Stimulated activated CD8-positive, alpha-beta memory T cell treated with anti-CD3 and anti-CD28 coated beads, Interleukin-7, amount 100 ng/mL, for 1 hour (primary cell): ENCODE data around the gene FECH.
"Not testable (repeated sequence)": the region's sequence is repeated elsewhere in the genome, so short reads cannot be mapped to it uniquely, and the experiment has no call there.

ENCODE experiments used
- DNase-seq, 2 donors: peaks; one replicate each; pipeline ENCODE4 v3.0.0-alpha.2; 2020; ENCODE audit warnings: low read depth in 2 of 2

The FECH gene, protein sequence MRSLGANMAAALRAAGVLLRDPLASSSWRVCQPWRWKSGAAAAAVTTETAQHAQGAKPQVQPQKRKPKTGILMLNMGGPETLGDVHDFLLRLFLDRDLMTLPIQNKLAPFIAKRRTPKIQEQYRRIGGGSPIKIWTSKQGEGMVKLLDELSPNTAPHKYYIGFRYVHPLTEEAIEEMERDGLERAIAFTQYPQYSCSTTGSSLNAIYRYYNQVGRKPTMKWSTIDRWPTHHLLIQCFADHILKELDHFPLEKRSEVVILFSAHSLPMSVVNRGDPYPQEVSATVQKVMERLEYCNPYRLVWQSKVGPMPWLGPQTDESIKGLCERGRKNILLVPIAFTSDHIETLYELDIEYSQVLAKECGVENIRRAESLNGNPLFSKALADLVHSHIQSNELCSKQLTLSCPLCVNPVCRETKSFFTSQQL

GRCh38 chr18:57586251-57587049 lies at the start of gene FECH:
FECH (minus strand) TSS chr18:57586702; CDS start chr18:57586620, 82 bp downstream.
- peak; percentile 27 to 39 for DNase-seq

GRCh38 chr18:57635003-57635822 lies 48.7 kb upstream of the FECH start:
- no peak for DNase-seq

GRCh38 chr18:57631697-57632096 lies 45.2 kb upstream of the FECH start:
- DNase-seq, result no peak

DNA sequence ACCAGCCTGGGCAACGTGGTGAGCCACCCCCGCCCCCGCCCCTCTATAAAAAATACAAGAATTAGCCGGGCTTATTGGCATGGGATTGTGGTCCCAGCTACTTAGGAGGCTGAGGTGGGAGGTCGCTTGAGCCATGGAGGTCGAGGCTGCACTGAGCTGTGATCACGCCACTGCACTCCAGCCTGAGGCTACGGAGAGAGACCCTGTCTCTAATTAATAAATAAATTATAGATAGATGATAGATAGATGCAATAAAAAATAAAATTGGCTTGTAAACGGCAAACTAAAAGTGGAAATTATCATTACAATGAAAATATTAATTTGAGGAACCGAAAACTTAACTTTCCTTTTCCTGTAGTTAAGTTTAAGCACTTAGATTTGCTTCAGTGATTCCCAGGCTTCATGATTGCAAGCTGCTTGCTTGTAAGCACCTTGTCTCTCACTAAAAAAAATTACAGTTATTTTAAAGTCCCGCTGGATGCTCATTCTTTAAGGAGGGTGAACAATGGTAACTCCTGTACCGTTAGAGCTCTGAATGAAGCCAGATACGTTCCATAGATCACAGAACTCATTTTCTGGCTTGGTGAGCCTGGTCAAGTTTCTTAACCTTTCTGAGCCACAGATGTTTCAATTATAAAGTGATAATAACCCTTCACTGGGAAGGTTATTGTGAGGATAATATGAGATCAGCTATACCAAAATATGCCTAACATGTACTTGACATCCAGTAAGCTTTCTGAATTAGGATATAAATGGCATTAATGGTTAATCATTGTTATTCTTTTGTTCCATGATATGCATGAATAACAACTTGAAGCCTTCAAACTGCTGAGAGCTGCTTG lies 44.5 kb upstream of the FECH start:
- no peak for DNase-seq

DNA sequence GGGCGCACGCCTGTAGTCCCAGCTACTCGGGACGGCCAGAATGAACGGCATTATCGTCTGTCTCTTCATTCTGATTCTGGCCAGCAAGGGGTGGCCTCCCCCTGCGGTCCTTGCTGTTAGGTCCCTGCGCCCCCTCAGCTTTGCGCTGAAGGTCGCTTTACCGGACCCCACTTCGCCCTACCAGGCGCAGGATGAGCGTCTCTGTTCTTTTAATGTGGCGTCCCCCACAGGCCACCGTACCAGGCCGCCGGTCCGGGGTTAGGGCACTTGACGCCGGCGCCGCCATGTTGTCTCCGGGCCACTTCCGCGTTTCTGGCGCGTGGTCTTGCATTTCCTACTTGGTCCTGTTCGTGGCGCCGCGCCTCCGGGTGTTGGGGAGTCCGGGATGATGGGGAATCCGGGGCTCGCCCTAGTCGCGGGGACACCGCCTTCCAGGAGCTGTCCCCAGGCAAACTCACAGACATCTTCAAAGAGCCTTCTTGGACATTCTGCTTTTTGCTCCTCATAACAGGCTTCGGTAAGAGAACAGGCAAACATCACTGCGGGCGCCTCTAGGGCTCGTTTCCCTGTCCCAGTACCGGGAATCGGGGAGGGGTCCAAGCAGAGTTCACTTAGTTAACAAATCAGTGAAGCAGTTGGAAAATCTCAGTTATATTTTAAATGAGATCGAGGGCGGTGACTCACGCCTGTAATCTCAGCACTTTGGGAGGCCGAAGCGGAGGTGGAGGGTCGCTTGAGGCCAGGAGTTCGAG lies 43.7 kb upstream of the FECH start:
- DNase-seq, result peak; percentile 80 to 89

GRCh38 chr18:57629422-57629821 lies 42.9 kb upstream of the FECH start:
- no peak for DNase-seq

- no peak for DNase-seq
Observed at GRCh38 chr18:57627488-57627887, 41.0 kb upstream of the FECH start.

DNA sequence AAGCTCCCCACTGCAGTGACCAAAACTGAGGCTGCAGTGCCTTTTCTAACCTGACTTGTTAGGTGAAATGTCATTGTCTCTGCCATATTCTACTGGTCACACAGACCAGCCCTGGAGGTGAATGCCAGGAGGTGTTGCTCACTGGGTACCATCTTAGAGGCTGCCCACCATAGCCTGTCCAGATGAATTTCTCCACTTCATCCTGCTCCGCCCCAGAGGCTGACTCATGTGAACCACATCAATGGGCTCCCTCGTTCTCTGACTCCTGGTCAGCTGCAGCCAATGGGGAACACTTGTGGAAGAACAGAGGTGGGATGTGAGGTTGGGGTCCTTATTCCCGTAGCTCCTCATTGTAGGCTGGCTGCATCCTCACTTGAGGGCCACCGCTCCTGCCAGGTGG lies 38.5 kb upstream of the FECH start:
- no peak for DNase-seq

DNA sequence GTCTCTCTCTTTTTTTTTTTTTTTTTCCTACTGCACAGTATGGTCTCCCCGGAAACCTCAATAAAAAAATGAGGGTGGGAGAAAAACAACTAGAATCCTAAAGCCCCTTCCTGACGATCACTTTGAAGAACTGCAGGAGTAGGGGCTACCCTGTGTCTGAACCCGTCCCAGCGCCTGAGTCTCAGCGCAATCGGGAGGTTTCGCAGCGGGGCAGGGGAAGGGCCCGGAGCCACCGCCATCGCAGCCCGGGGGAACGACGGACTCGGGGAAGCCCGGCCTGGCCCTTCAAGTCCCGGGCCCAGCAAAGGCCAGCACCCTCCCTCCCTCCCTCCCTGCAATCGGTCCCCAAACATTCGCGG lies 34.7 kb upstream of the FECH start:
- DNase-seq, result no peak

DNA sequence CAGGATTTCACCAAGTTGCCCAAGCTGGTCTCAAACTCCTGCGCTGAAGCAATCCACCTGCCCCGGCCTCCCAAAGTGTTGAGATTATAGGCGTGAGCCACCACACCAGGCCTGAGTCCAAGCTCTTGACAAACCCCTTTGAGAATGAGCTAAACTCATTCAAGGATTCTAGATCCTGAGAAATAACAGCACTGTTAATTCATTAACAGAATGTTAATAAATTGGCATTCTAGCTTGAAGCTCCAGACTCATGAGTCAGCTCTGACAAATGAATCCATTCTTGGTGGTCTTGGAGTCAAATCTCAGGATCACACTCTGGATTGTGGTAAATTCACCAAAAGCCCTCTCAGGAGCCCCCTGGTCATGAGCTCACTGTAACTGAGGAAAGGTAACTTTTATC lies 33.4 kb upstream of the FECH start:
- DNase-seq, result no peak

DNA sequence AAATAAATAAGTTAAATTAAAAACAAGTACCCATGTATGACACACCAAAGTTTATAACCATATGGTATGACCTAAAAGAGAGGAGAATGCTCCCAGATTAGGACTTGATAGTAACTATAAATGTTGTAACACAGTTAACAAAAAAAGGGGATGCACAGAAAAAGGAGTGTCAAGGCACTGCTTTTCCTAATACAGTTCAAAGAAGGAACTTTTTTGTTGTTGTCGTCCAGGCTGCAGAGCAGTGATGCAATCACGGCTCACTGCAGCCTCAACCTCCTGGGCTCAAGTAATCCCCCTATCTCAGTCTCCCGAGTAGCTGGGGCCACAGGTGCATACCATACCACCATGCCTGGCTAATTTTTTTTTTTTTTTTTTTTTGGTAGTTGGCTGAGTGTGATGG lies 32.4 kb upstream of the FECH start:
- no peak for DNase-seq

- DNase-seq, result no peak
Observed at GRCh38 chr18:57603871-57604270, 17.4 kb upstream of the FECH start.

GRCh38 chr18:57595347-57595746 lies 8.8 kb upstream of the FECH start:
- no peak for DNase-seq

DNA sequence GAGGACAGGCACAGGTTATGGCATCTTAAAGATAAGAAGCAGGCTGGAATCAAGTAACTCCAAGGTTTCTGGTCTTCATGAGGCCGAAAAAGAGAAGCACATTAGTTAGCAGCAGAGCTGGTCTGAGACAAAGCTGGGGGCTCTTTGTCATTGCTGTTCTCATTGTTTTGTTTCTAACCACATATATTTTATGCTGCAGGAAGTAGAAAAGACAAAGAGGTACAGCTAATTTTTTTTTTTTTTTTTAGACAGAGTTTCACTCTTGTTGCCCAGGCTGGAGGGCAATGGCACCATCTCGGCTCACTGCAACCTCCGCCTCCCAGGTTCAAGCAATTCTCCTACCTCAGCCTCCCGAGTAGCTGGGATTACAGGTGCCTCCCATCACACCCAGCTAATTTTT lies 6.2 kb upstream of the FECH start:
- DNase-seq, result not testable (repeated sequence)

DNA sequence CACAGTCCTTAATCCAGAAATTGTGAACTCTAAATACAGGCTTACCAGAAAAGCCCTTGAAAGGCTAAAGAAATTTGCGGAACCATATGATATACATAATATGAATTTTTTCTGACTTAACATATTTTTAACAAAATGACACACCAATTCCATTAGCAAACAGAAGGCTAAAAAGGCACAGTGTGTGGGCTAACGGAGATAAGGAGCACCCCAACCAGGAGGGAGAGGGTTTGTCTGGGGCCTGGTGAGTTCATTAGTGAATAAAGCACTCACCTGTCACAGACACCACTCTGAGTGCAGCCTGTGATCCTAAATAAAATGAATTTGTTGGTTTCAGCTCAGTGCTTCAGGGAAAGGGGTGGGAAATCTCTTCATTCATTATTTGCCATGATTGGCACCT lies 2.7 kb upstream of the FECH start:
- no peak for DNase-seq

- no peak for DNase-seq
Observed at GRCh38 chr18:57587098-57587661, 678 bp upstream of the FECH start.

- no peak for DNase-seq
Observed at GRCh38 chr18:57585855-57586250, 649 bp downstream of the FECH start.

DNA sequence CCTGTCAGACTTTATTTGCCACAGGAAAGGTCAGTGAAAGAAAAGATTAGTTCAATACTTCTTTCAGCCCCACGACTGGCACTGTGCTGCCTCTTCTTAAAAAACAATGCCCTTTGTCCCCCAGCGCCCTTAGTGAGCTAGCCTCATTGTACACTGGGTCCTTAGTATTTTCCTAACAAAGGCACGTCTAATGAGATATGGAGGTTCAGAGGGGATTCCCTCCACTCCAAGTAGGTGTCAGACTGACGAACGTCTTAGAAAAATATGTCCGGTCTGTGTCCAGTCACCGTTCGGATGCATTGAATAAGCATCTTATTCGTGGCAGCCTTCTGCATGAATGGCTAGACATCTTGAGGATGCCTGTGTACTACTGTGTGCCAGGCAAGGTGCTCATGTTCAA lies 1.1 kb downstream of the FECH start:
- DNase-seq, result no peak

DNA sequence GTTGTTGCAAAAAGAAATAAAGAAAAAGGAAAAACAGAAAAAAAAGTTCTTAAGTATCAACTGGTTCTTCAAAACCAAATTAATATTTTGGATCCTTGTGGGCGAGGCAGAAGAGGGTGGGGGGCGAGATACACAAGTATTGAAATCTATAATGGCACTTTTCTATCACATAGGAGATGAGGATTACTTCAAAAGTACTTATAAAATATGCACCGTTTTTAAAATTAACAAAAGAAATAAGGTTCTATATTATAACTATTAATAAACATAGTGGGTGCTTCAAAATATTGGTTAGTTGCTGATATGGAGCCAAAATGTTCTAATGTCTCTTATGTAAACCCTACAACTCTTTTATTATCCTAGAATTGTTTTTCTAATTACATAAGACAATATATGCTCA lies 2.1 kb downstream of the FECH start:
- no peak for DNase-seq

DNA sequence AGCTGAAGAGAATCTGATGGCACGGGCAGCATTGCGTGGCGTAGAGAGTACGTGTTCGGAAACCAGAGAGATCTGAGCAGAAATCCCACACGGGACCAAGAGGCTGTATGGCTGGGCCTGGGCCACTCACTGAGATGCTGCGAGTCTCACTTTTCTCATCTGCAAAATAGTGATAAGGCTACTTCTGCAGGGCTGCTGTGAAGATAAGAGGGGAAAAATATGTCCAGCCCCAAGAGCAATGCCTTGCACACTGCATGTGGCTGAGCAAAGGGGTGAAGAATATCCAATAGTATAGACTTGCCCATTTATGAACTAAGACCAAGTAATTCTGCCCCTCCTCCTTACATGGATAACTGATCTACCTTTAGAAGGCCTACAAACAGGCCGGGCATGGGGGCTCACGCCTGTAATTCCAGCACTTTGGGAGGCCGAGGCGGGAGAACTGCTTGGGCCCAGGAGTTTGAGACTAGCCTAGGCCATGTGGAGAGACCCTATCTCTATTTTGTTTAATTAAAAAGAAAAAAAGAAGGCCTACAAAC lies 3.1 kb downstream of the FECH start:
- DNase-seq, result no peak
